ENCODE results near the gene PHF10.

GRCh38 chr6:169695131-169695530 is 29.2 kb downstream of the PHF10 start:
- TF ChIP-seq POLR2A (IDR thresholded peaks at IDR 0.05; ENCODE audit: extremely low read depth, insufficient read length): no peak
- TF ChIP-seq CTCF (IDR thresholded peaks at IDR 0.05; ENCODE audit: low read depth, low read length): no peak
- TF ChIP-seq MYC (IDR thresholded peaks at IDR 0.05; ENCODE audit: low read depth, low read length): no peak
- no peak for TF ChIP-seq MAX (IDR thresholded peaks at IDR 0.05; ENCODE audit: low read depth, low read length)
